SK-N-SH treated with all-trans-retinoic acid at 6 μM for 48 hours (cell line): ENCODE measurements around the gene BRAT1.
A peak's percentile ranks its signal among the peaks of the same experiment; 100 is the strongest.

ENCODE experiments used
- ATAC-seq: fragments of 200-7000 bp; cut with Tn5 transposase; 3 replicates; pipeline ENCODE4 v1.9.1; 2020; ENCODE audit warnings: mild to moderate bottlenecking, moderate library complexity
- ARNTL ChIP-seq: fragments of 450-650 bp; formaldehyde crosslinking; IDR thresholded peaks from 2 replicates; pipeline ENCODE4 v1.5.0; 2020; ENCODE audit warnings: low read depth, mild to moderate bottlenecking, moderate library complexity, borderline replicate concordance
- BACH2 ChIP-seq: fragments of 250-450 bp; sonication (Bioruptor Pico); IDR thresholded peaks from 2 replicates; pipeline ENCODE4 v1.9.0; 2021; ENCODE audit warnings: mild to moderate bottlenecking, borderline replicate concordance
- CREB5 ChIP-seq: fragments of 250-450 bp; sonication (Bioruptor Pico); IDR thresholded peaks from 2 replicates; pipeline ENCODE4 v1.5.1; 2020; ENCODE audit warnings: low read depth, mild to moderate bottlenecking, moderate library complexity
- CSDC2 ChIP-seq: fragments of 250-450 bp; sonication (Bioruptor Pico); IDR thresholded peaks from 2 replicates; pipeline ENCODE4 v1.5.0; 2020; ENCODE audit warnings: mild to moderate bottlenecking, moderate library complexity
- ESRRG ChIP-seq: fragments of 250-450 bp; sonication (Bioruptor Pico); IDR thresholded peaks from 2 replicates; pipeline ENCODE4 v1.6.1; 2021; ENCODE audit warnings: mild to moderate bottlenecking
- GLIS3 ChIP-seq: fragments of 250-450 bp; sonication (Bioruptor Pico); IDR thresholded peaks from 2 replicates; pipeline ENCODE4 v1.5.0; 2020; ENCODE audit warnings: mild to moderate bottlenecking, moderate library complexity
- ISL1 ChIP-seq: fragments of 250-450 bp; sonication (Bioruptor Pico); IDR thresholded peaks from 2 replicates; pipeline ENCODE4 v2.1.2; 2022; ENCODE audit warnings: mild to moderate bottlenecking, moderate library complexity
- OSR1 ChIP-seq: fragments of 250-450 bp; sonication (Bioruptor Pico); IDR thresholded peaks from 2 replicates; pipeline ENCODE4 v1.8.0; 2022; ENCODE audit warnings: moderate library complexity, mild to moderate bottlenecking, inconsistent platforms
- POU6F1 ChIP-seq: fragments of 250-450 bp; sonication (Bioruptor Pico); IDR thresholded peaks from 2 replicates; pipeline ENCODE4 v1.8.0; 2021; ENCODE audit warnings: low read depth, mild to moderate bottlenecking, moderate library complexity, borderline replicate concordance
- PPARA ChIP-seq: fragments of 250-450 bp; sonication (Bioruptor Pico); IDR thresholded peaks from 2 replicates; pipeline ENCODE4 v1.5.0; 2020; ENCODE audit warnings: mild to moderate bottlenecking, borderline replicate concordance
- RARB ChIP-seq: fragments of 250-450 bp; sonication (Bioruptor Pico); IDR thresholded peaks from 2 replicates; pipeline ENCODE4 v1.8.0; 2021; ENCODE audit warnings: mild to moderate bottlenecking, moderate library complexity
- SNAI2 ChIP-seq: fragments of 250-450 bp; sonication (Bioruptor Pico); IDR thresholded peaks from 2 replicates; pipeline ENCODE4 v1.5.0; 2020; ENCODE audit warnings: mild to moderate bottlenecking, moderate library complexity
- TCF4 ChIP-seq: fragments of 250-450 bp; sonication (Bioruptor Pico); IDR thresholded peaks from 2 replicates; pipeline ENCODE4 v1.8.0; 2021; ENCODE audit warnings: mild to moderate bottlenecking, moderate library complexity, borderline replicate concordance
- TOX ChIP-seq: fragments of 250-450 bp; sonication (Bioruptor Pico); IDR thresholded peaks from 2 replicates; pipeline ENCODE4 v1.8.0; 2021; ENCODE audit warnings: mild to moderate bottlenecking, moderate library complexity, borderline replicate concordance
- ZC3H10 ChIP-seq: fragments of 250-450 bp; sonication (Bioruptor Pico); IDR thresholded peaks from 2 replicates; pipeline ENCODE4 v1.5.1; 2021; ENCODE audit warnings: mild to moderate bottlenecking, moderate library complexity
- ZFP3 ChIP-seq: fragments of 250-450 bp; sonication (Bioruptor Pico); IDR thresholded peaks from 2 replicates; pipeline ENCODE4 v1.5.0; 2020; ENCODE audit warnings: mild to moderate bottlenecking, moderate library complexity
- ZNF565 ChIP-seq: fragments of 450-650 bp; formaldehyde crosslinking; conservative IDR thresholded peaks from 2 replicates; pipeline ENCODE4 v1.5.0; 2020; ENCODE audit warnings: low read depth, mild to moderate bottlenecking, moderate library complexity
- TF ChIP-seq, protein P1 (sequence below): fragments of 250-450 bp; sonication (Bioruptor Pico); IDR thresholded peaks from 2 replicates; pipeline ENCODE4 v1.5.1; 2021; ENCODE audit warnings: mild to moderate bottlenecking, moderate library complexity
- TF ChIP-seq, protein P2 (sequence below): fragments of 250-450 bp; sonication (Bioruptor Pico); IDR thresholded peaks from 2 replicates; pipeline ENCODE4 v1.8.0; 2020; ENCODE audit warnings: mild to moderate bottlenecking, moderate library complexity, borderline replicate concordance

BRAT1 gene

DNA sequence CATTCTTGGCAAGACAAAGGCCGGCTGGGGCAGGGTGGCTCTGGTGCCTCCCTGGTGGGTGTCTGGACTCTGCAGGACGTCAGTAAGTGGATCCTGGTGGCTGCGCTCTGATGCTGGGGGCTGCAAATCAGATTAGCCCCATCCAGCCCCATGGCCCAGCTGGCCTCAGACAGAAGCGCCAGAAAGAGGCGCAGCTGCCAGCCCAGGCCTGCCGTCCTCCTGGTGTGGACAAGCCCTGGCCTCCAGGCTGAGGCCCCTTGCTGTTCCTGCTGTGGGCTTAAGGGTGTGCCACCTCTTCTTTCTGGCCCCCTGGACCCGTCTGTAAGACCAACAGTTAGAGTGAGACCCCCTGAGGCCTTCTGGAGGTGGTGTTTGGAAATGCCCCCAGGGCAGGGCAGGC lies 41.6 kb downstream of the BRAT1 start (continued):
- TF ChIP-seq CREB5 (no peak), ARNTL (no peak), SNAI2 (CRISPR knock-in tag) (no peak), CSDC2 (CRISPR knock-in tag) (no peak), TCF4 (CRISPR knock-in tag) (peak; percentile 98), BACH2 (CRISPR knock-in tag) (no peak), TOX (no peak), RARB (CRISPR knock-in tag) (no peak)
- TF ChIP-seq, protein P1, sequence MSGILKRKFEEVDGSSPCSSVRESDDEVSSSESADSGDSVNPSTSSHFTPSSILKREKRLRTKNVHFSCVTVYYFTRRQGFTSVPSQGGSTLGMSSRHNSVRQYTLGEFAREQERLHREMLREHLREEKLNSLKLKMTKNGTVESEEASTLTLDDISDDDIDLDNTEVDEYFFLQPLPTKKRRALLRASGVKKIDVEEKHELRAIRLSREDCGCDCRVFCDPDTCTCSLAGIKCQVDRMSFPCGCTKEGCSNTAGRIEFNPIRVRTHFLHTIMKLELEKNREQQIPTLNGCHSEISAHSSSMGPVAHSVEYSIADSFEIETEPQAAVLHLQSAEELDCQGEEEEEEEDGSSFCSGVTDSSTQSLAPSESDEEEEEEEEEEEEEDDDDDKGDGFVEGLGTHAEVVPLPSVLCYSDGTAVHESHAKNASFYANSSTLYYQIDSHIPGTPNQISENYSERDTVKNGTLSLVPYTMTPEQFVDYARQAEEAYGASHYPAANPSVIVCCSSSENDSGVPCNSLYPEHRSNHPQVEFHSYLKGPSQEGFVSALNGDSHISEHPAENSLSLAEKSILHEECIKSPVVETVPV (CRISPR knock-in tag): 0 out of 2 replicates have a peak, but pooled peaks have one; percentile 20

DNA sequence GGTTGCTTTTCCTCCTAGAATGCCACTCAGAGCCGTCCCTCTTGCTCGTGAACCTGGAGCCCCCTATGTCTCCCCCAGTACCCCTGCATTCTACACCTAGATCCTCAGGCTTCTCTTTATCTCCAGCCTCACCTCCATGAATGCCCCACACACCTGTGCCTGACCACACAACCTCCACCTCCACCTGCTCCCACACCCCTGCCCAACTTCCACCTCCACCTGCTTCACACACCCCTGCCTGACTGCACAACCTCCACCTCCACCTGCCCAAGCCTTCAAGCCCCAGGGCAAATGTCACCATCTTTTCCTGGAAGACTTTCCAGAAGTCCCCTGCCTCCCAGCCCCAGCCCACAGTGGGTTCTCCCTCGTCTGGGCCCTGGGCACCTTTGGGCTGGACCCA lies 42.6 kb downstream of the BRAT1 start:
- ATAC-seq: no peak
- no peak for TF ChIP-seq ZNF565
- TF ChIP-seq GLIS3 (CRISPR knock-in tag): no peak
- no peak for TF ChIP-seq PPARA
- no peak for TF ChIP-seq RARB (CRISPR knock-in tag)
- TF ChIP-seq ISL1 (CRISPR knock-in tag): no peak
- no peak for TF ChIP-seq CREB5
- no peak for TF ChIP-seq CSDC2 (CRISPR knock-in tag)
- no peak for TF ChIP-seq POU6F1 (CRISPR knock-in tag)
- no peak for TF ChIP-seq ZC3H10 (CRISPR knock-in tag)
- TF ChIP-seq, protein P2, sequence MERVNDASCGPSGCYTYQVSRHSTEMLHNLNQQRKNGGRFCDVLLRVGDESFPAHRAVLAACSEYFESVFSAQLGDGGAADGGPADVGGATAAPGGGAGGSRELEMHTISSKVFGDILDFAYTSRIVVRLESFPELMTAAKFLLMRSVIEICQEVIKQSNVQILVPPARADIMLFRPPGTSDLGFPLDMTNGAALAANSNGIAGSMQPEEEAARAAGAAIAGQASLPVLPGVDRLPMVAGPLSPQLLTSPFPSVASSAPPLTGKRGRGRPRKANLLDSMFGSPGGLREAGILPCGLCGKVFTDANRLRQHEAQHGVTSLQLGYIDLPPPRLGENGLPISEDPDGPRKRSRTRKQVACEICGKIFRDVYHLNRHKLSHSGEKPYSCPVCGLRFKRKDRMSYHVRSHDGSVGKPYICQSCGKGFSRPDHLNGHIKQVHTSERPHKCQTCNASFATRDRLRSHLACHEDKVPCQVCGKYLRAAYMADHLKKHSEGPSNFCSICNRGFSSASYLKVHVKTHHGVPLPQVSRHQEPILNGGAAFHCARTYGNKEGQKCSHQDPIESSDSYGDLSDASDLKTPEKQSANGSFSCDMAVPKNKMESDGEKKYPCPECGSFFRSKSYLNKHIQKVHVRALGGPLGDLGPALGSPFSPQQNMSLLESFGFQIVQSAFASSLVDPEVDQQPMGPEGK (CRISPR knock-in tag): no peak
- TF ChIP-seq ARNTL: no peak
- no peak for TF ChIP-seq ESRRG (CRISPR knock-in tag)

DNA sequence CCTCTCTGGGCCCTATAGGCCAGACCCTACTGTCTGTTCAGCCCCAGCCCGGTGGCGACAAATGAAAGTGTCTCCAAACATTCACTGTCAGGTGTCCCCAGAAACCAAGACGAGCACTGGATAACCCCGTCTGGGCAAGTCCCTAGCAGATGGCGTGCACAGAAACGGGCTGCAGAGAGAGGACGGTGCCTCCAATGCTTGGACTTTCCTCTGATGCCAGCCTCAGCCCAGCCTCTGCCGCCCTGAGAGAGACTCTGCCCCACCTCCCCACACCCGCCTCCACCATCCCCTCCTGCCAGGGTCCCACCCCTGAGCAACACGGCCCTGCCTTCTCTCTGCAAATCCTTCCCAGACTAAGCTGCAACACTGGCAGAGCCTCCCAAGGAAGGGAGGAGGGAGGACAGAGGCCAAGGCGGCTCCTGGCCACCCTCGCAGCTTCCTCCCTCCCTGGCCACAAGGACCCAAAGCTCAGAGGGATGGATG lies 43.1 kb downstream of the BRAT1 start:
- TF ChIP-seq ZC3H10 (CRISPR knock-in tag) (no peak), OSR1 (no peak), TCF4 (CRISPR knock-in tag) (no peak), ZFP3 (CRISPR knock-in tag) (no peak), ISL1 (CRISPR knock-in tag) (no peak), ZNF565 (no peak), CREB5 (no peak), SNAI2 (CRISPR knock-in tag) (no peak), TOX (no peak), BACH2 (CRISPR knock-in tag) (no peak), ESRRG (CRISPR knock-in tag) (no peak)
- TF ChIP-seq, protein P1 (CRISPR knock-in tag): no peak
- no peak for ATAC-seq
